ENCODE data around the gene CHRDL2. TPM values are rescaled to one million over a fixed set of nuclear protein-coding genes. Genes with fewer than 3 reads are reported as not detected.

CHRDL2 gene
- total RNA-seq, 1 experiment from 2014 or later = 0.39 TPM

DNA sequence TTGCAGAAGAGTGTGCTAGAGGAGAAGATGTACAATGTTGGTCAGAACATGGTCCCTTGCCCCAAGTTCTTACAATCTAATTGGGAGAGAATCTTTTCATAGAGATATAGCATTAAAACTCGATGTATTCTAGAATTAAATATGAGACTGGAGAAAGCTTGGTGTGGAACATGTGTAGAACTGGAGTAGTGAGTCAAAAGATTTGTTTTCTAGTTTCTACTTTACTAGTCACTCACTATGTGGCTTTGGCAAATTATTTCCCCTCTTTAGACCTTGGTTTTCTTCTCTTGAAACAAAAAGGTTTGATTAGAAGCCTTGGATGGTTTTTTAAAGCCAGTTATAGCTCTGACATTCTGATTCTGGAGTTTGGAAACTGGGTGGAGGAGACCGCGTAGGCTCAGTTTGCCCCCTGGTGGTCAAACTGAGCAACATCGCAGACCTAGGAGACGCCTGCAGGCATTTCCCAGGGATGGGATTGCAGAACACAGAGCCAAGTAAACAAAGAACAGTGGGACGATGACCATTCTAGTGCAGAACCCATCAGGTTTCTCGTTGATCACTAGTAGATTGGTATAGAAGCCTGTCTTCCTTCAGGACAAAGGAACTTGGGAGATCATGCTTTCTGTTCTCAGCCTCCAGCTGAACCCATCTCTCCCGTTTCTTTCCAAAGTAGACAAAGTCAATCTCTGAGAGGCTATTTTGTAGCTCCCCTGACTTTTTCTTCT lies 8.5 kb upstream of the CHRDL2 start:
- Histone ChIP-seq H3K27ac (ENCODE audit: insufficient read length, low read depth, low read length) (no peak overlapping the region), H3K79me2 (ENCODE audit: insufficient read depth, low read length) (no peaks in the 10 kb centered on the region), H2AFZ (ENCODE audit: low read length) (no peak overlapping the region), H3K9ac (ENCODE audit: extremely low read depth, insufficient read length, low read length) (no peak overlapping the region), H3K56ac (ENCODE audit: insufficient read length, low read depth, low read length) (no peak overlapping the region), H3K23ac (ENCODE audit: insufficient read length, low read depth, low read length) (no peak overlapping the region), H4K20me1 (ENCODE audit: control insufficient read depth, insufficient read depth, insufficient read length) (no peaks in the 10 kb centered on the region), H3K79me1 (ENCODE audit: insufficient read depth, low read depth, low read length, poor library complexity, severe bottlenecking) (no peaks in the 10 kb centered on the region), H4K91ac (ENCODE audit: insufficient read length, low read depth, low read length) (no peak overlapping the region), H3K14ac (ENCODE audit: insufficient read depth, low read length) (no peak overlapping the region), H3K27me3 (ENCODE audit: insufficient read depth, low read length) (no peaks in the 10 kb centered on the region), H4K8ac (replicated peaks; ENCODE audit: insufficient read length, low read depth, low read length) (no peak overlapping the region), H4K5ac (ENCODE audit: insufficient read length, low read depth, low read length) (no peak overlapping the region), H3K4me2 (ENCODE audit: insufficient read depth, insufficient read length, low read length) (no peak overlapping the region), H3K9me3 (ENCODE audit: control insufficient read depth, low read depth, low read length) (no peaks in the 10 kb centered on the region), H2BK5ac (ENCODE audit: insufficient read length, low read length) (no peak overlapping the region), H3K4ac (ENCODE audit: low read depth, low read length) (no peak overlapping the region), H3K18ac (ENCODE audit: insufficient read length, low read depth, low read length) (no peak overlapping the region), H3T11ph (ENCODE audit: low read length) (no peak overlapping the region), H2AK5ac (ENCODE audit: insufficient read length, low read length) (no peak overlapping the region), H2BK120ac (ENCODE audit: low read depth, low read length, poor library complexity, severe bottlenecking) (no peak overlapping the region), H2BK15ac (ENCODE audit: low read depth, low read length) (no peak overlapping the region), H3K23me2 (ENCODE audit: insufficient read length, low read depth, low read length, poor library complexity, severe bottlenecking) (no peaks in the 10 kb centered on the region), H3K4me1 (ENCODE audit: insufficient read depth, low read length) (no peaks in the 10 kb centered on the region), H2BK12ac (ENCODE audit: insufficient read length, low read depth, low read length) (no peak overlapping the region), H2BK20ac (ENCODE audit: low read depth, low read length, poor library complexity, severe bottlenecking) (no peak overlapping the region)
- H3K27me3 Mint-ChIP-seq (ENCODE audit: low read depth) = peaks cover 6% of the 10 kb centered on the region
- WGBS (ENCODE audit: extremely low coverage, insufficient read length, low lambda C conversion rate) = no CpG with 5 or more reads among the region's 8 CpGs
- H3K4me3 Mint-ChIP-seq = no peak overlapping the region; a peak in 1 of 5 replicates
- H3K4me1 Mint-ChIP-seq = peaks cover 0 to 2% of the 10 kb centered on the region in 2 experiments; a peak in 1 of 4 replicates
- H3K36me3 Mint-ChIP-seq (ENCODE audit: insufficient read depth in 1 of 3, low read depth in 3 of 3) = peaks cover 4 to 10% (median 6%) of the 10 kb centered on the region in 3 experiments
- H3K9me3 Mint-ChIP-seq = peaks cover 24 to 25% of the 10 kb centered on the region in 2 experiments
- TF ChIP-seq, protein P1, sequence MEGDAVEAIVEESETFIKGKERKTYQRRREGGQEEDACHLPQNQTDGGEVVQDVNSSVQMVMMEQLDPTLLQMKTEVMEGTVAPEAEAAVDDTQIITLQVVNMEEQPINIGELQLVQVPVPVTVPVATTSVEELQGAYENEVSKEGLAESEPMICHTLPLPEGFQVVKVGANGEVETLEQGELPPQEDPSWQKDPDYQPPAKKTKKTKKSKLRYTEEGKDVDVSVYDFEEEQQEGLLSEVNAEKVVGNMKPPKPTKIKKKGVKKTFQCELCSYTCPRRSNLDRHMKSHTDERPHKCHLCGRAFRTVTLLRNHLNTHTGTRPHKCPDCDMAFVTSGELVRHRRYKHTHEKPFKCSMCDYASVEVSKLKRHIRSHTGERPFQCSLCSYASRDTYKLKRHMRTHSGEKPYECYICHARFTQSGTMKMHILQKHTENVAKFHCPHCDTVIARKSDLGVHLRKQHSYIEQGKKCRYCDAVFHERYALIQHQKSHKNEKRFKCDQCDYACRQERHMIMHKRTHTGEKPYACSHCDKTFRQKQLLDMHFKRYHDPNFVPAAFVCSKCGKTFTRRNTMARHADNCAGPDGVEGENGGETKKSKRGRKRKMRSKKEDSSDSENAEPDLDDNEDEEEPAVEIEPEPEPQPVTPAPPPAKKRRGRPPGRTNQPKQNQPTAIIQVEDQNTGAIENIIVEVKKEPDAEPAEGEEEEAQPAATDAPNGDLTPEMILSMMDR (conservative IDR thresholded peaks at IDR 0.05) = peak; percentile 93
- DNase-seq = peak; percentile 73
- H3K27ac Mint-ChIP-seq = no peak overlapping the region
